GM13976 (cell line): Measurements from ENCODE around the gene YWHAQ.

ENCODE experiments used
- DNase-seq: peaks from one replicate; pipeline ENCODE4 v3.0.0; 2012; ENCODE audit warnings: low spot score
- CTCF ChIP-seq: IDR thresholded peaks from 2 replicates; pipeline ENCODE4 v1.5.1; 2012; ENCODE audit warnings: borderline replicate concordance, mild to moderate bottlenecking; ENCODE audit not compliant: insufficient read depth; ENCODE audit errors: extremely low read depth, missing control alignments, control extremely low read depth
- in situ Hi-C: fragments of 300-500 bp; cut with MboI; formaldehyde crosslinking; loops from one replicate; pipeline ENCODE4 v1.12.0; 2022; ENCODE audit warnings: low sequenced_read_pairs, mixed read lengths, inconsistent platforms; ENCODE audit not compliant: unreplicated experiment

YWHAQ gene

GRCh38 chr2:9638532-9638931 is 7.7 kb upstream of the YWHAQ start:
- in situ Hi-C loops = no loop called here
- TF ChIP-seq CTCF = no peak

GRCh38 chr2:9637330-9637729 is 6.5 kb upstream of the YWHAQ start:
- no peak for DNase-seq
- in situ Hi-C loops = no loop called here
- TF ChIP-seq CTCF = no peak

More at GRCh38 chr2:9638532-9638931, 7.7 kb upstream of the YWHAQ start:
- no peak for DNase-seq

GRCh38 chr2:9634133-9634532 is 3.3 kb upstream of the YWHAQ start:
- in situ Hi-C loops = no loop called here
- no peak for TF ChIP-seq CTCF
- DNase-seq = no peak

- in situ Hi-C loops = no loop called here
- no peak for DNase-seq
- no peak for TF ChIP-seq CTCF
Measured at GRCh38 chr2:9631878-9632700, 1.3 kb upstream of the YWHAQ start.

- in situ Hi-C loops = no loop called here
- no peak for DNase-seq
- TF ChIP-seq CTCF = no peak
Measured at GRCh38 chr2:9631553-9631819, 689 bp upstream of the YWHAQ start.

GRCh38 chr2:9630117-9630735 is 571 bp downstream of the YWHAQ start:
- in situ Hi-C loops = no loop called here
- TF ChIP-seq CTCF = no peak
- DNase-seq = peak; percentile 85
